H1 (cell line): Measurements from ENCODE around the gene FOXF2. TPM values are rescaled to one million over a fixed set of nuclear protein-coding genes. Genes with fewer than 3 reads are reported as not detected.
A peak's percentile ranks its signal among the peaks of the same experiment; 100 is the strongest.

ENCODE experiments used
- CTCF ChIA-PET: fragments of 300-600 bp; sonication (Branson Sonifier 250); formaldehyde crosslinking; loops from one replicate; lab custom pipeline; 2021; ENCODE audit not compliant: partially characterized antibody; lab: Charles Lee
- POLR2A ChIA-PET: fragments of 300-600 bp; sonication (Branson Sonifier 250); formaldehyde crosslinking; loops from one replicate; lab custom pipeline; 2021; ENCODE audit warnings: inconsistent platforms; ENCODE audit not compliant: partially characterized antibody; lab: Charles Lee
- DNase-seq, 2 experiments: peaks; one replicate each; pipeline versions ENCODE4 v3.0.0 to v3.0.0-alpha.2; 2010 to 2022; ENCODE audit warnings: low spot score in 2 of 2, low read depth in 1 of 2, mixed read lengths in 1 of 2
- FAIRE-seq: peaks from 2 replicates; lab custom pipeline; 2011; peaks lifted over from hg19 to GRCh38; lab: Jason Lieb, UNC
- H2AFZ ChIP-seq: 2 replicates; pipeline ENCODE4 v1.8.1; 2012; ENCODE audit warnings: low read length, inconsistent platforms
- H2AK5ac ChIP-seq: 2 replicates; pipeline ENCODE4 v1.6.1; 2013; ENCODE audit warnings: low read depth, low read length
- H2BK120ac ChIP-seq: replicated peaks from 2 replicates; pipeline ENCODE3; 2013; ENCODE audit warnings: low read depth, low read length, inconsistent platforms
- H2BK12ac ChIP-seq: 2 replicates; pipeline ENCODE4 v1.6.1; 2013; ENCODE audit warnings: low read depth, low read length
- H2BK15ac ChIP-seq: 2 replicates; pipeline ENCODE4 v1.6.1; 2013; ENCODE audit warnings: low read length
- H2BK20ac ChIP-seq: 2 replicates; pipeline ENCODE4 v1.6.1; 2013; ENCODE audit warnings: low read length
- H2BK5ac ChIP-seq: 2 replicates; pipeline ENCODE4 v1.6.1; 2013; ENCODE audit warnings: low read depth, low read length
- H3K14ac ChIP-seq: 2 replicates; pipeline ENCODE4 v1.6.1; 2013; ENCODE audit warnings: inconsistent platforms; ENCODE audit not compliant: insufficient read length
- H3K18ac ChIP-seq: 2 replicates; pipeline ENCODE4 v1.6.1; 2013; ENCODE audit warnings: low read length; ENCODE audit errors: extremely low read depth
- H3K23ac ChIP-seq: 2 replicates; pipeline ENCODE4 v1.6.1; 2013; ENCODE audit warnings: inconsistent platforms; ENCODE audit not compliant: insufficient read length
- H3K23me2 ChIP-seq: 2 replicates; pipeline ENCODE4 v1.6.1; 2013; ENCODE audit warnings: low read depth, low read length
- H3K27ac ChIP-seq: 2 replicates; pipeline ENCODE4 v1.6.1; 2011; ENCODE audit warnings: low read depth, low read length, inconsistent platforms
- H3K27me3 ChIP-seq, 4 experiments: replicated peaks in 1 of 4; 1 replicate in 1 of 4; 2 replicates in 3 of 4; pipeline versions ENCODE4 v1.6.1 to v1.8.1; 2011 to 2013; ENCODE audit warnings: low read length in 3 of 4, mild to moderate bottlenecking in 3 of 4, inconsistent platforms in 2 of 4, mixed read lengths in 2 of 4, moderate library complexity in 1 of 4; ENCODE audit not compliant: control insufficient read depth in 3 of 4, insufficient read depth in 3 of 4; ENCODE audit errors: extremely low read depth in 1 of 4
- H3K36me3 ChIP-seq, 4 experiments: 2 replicates each; pipeline versions ENCODE4 v1.6.1 to v1.8.1; 2011 to 2013; ENCODE audit warnings: mild to moderate bottlenecking in 4 of 4, low read length in 3 of 4, moderate library complexity in 2 of 4, control low read depth in 1 of 4, inconsistent platforms in 1 of 4; ENCODE audit not compliant: insufficient read depth in 4 of 4, control insufficient read depth in 2 of 4
- H3K4ac ChIP-seq: replicated peaks from 2 replicates; pipeline ENCODE3; 2013; ENCODE audit warnings: low read length, low read depth, mixed read lengths, inconsistent platforms; ENCODE audit not compliant: insufficient read length
- H3K4me1 ChIP-seq, 4 experiments: replicated peaks in 1 of 4; 1 replicate in 1 of 4; 2 replicates in 3 of 4; pipeline versions ENCODE4 v1.6.1 to v1.8.1; 2011 to 2013; ENCODE audit warnings: low read length in 3 of 4, inconsistent platforms in 2 of 4, mixed read lengths in 1 of 4; ENCODE audit not compliant: insufficient read depth in 4 of 4, control insufficient read depth in 3 of 4
- H3K4me2 ChIP-seq, 2 experiments: 2 replicates each; pipeline versions ENCODE4 v1.6.1 to v1.8.1; 2011 to 2013; ENCODE audit warnings: low read depth in 2 of 2, low read length in 2 of 2, control low read depth in 1 of 2, inconsistent platforms in 1 of 2, mild to moderate bottlenecking in 1 of 2; ENCODE audit not compliant: insufficient read depth in 1 of 2
- H3K4me3 ChIP-seq, 4 experiments: fragments of 200-600, 300-600 bp in 1 of 4; sonication (generic), shearing (Covaris generic), sonication (Bioruptor Twin) in 1 of 4; 2 replicates each; pipeline versions ENCODE4 v1.5.1 to v1.8.1; 2011 to 2016; ENCODE audit warnings: low read length in 4 of 4, low read depth in 3 of 4, control low read depth in 2 of 4, inconsistent platforms in 2 of 4, mild to moderate bottlenecking in 2 of 4, mixed read lengths in 1 of 4, moderate library complexity in 1 of 4; ENCODE audit not compliant: insufficient read depth in 2 of 4; ENCODE audit errors: extremely low read depth in 1 of 4
- H3K56ac ChIP-seq: replicated peaks from 2 replicates; pipeline ENCODE3; 2013; ENCODE audit warnings: low read depth, mild to moderate bottlenecking, mixed read lengths, low read length, inconsistent platforms; ENCODE audit not compliant: insufficient read length
- H3K79me1 ChIP-seq: 2 replicates; pipeline ENCODE4 v1.6.1; 2013; ENCODE audit warnings: low read depth, low read length, control low read depth
- H3K79me2 ChIP-seq, 2 experiments: 2 replicates each; pipeline versions ENCODE4 v1.6.1 to v1.8.1; 2012 to 2013; ENCODE audit warnings: low read length in 2 of 2, mild to moderate bottlenecking in 2 of 2, inconsistent platforms in 1 of 2; ENCODE audit not compliant: insufficient read depth in 2 of 2, control insufficient read depth in 1 of 2
- H3K9ac ChIP-seq, 4 experiments: replicated peaks in 1 of 4; 1 replicate in 1 of 4; 2 replicates in 3 of 4; pipeline versions ENCODE4 v1.6.1 to v1.8.1; 2011 to 2013; ENCODE audit warnings: low read depth in 3 of 4, low read length in 3 of 4, control low read depth in 2 of 4, mild to moderate bottlenecking in 2 of 4, moderate library complexity in 2 of 4, inconsistent platforms in 1 of 4; ENCODE audit errors: extremely low read depth in 1 of 4
- H3K9me3 ChIP-seq, 2 experiments: 2 replicates each; pipeline versions ENCODE4 v1.6.1 to v1.8.1; 2012 to 2013; ENCODE audit warnings: mild to moderate bottlenecking in 2 of 2, moderate library complexity in 2 of 2, control low read depth in 1 of 2, inconsistent platforms in 1 of 2, low read depth in 1 of 2, low read length in 1 of 2, mixed read lengths in 1 of 2; ENCODE audit not compliant: insufficient read depth in 2 of 2
- H4K20me1 ChIP-seq, 2 experiments: replicated peaks in 1 of 2; 2 replicates each; pipeline versions ENCODE3 to v1.8.1; 2011 to 2013; ENCODE audit warnings: inconsistent platforms in 2 of 2, low read length in 2 of 2, mild to moderate bottlenecking in 1 of 2; ENCODE audit not compliant: insufficient read depth in 2 of 2, control insufficient read depth in 1 of 2
- H4K5ac ChIP-seq: 2 replicates; pipeline ENCODE4 v1.6.1; 2013; ENCODE audit warnings: low read length, low read depth, mixed read lengths, inconsistent platforms; ENCODE audit not compliant: insufficient read length
- H4K8ac ChIP-seq: 2 replicates; pipeline ENCODE4 v1.8.0; 2013; ENCODE audit warnings: mild to moderate bottlenecking, moderate library complexity, low read length, inconsistent platforms; ENCODE audit not compliant: insufficient read depth; ENCODE audit errors: extremely low read depth
- H4K91ac ChIP-seq: replicated peaks from 2 replicates; pipeline ENCODE3; 2013; ENCODE audit warnings: low read length, mixed read lengths, inconsistent platforms; ENCODE audit not compliant: insufficient read length
- BRCA1 ChIP-seq: IDR thresholded peaks from 2 replicates; pipeline ENCODE4 v1.6.1; 2012; ENCODE audit warnings: low read depth, low read length, improper control_type of control experiment
- CTCF ChIP-seq, 3 experiments: IDR thresholded peaks; 1 replicate in 2 of 3; 2 replicates in 1 of 3; pipeline versions ENCODE4 v1.5.1 to v1.6.1; 2011; ENCODE audit warnings: low read length in 3 of 3, mild to moderate bottlenecking in 3 of 3, inconsistent platforms in 2 of 3, low read depth in 1 of 3, moderate library complexity in 1 of 3; ENCODE audit not compliant: insufficient read depth in 1 of 3; ENCODE audit errors: control extremely low read depth in 1 of 3
- POU5F1 ChIP-seq: IDR thresholded peaks from 2 replicates; pipeline ENCODE4 v1.6.1; 2011; ENCODE audit warnings: low read depth, mild to moderate bottlenecking, low read length, moderate library complexity
- RAD21 ChIP-seq, 2 experiments: IDR thresholded peaks in 1 of 2; conservative IDR thresholded peaks in 1 of 2; 2 replicates each; pipeline ENCODE4 v1.6.1; 2011; ENCODE audit warnings: low read depth in 2 of 2, low read length in 2 of 2, improper control_type of control experiment in 1 of 2, inconsistent platforms in 1 of 2, mild to moderate bottlenecking in 1 of 2, moderate library complexity in 1 of 2
- RBBP5 ChIP-seq: IDR thresholded peaks from 2 replicates; pipeline ENCODE4 v1.7.1; 2012; ENCODE audit warnings: low read depth, mild to moderate bottlenecking, inconsistent platforms, low read length, moderate library complexity, borderline replicate concordance
- WGBS, 2 experiments: shearing (Covaris generic) in 1 of 2; methylation state at CpG; one replicate each; pipeline versions ENCODE4 v1.1.6 to v1.1.7; 2013 to 2015; ENCODE audit warnings: low lambda C conversion rate in 2 of 2, mixed read lengths in 2 of 2, inconsistent platforms in 1 of 2, low coverage in 1 of 2, missing lambda C conversion rate in 1 of 2; ENCODE audit not compliant: insufficient replicate concordance in 2 of 2, insufficient coverage in 1 of 2, insufficient read length in 1 of 2; ENCODE audit errors: extremely low coverage in 1 of 2, missing lambda C conversion rate in 1 of 2; 5-methylcytosine and 5-hydroxymethylcytosine counted together
- polyA plus RNA-seq, 7 experiments: library from polyadenylated mRNA; depleted of rRNA in 3 of 7; stranded (reverse) in 5 of 7; unstranded in 2 of 7; fragments of >200 nt in 5 of 7; fragments of 200-250 nt in 2 of 7; gene quantifications; 1 replicate in 5 of 7; 2 replicates in 1 of 7; 4 replicates in 1 of 7; pipeline versions ENCODE4 v1.2.1 to v1.2.3, GENCODE V29; 2011 to 2013; ENCODE audit warnings: missing spikeins in 2 of 7, mixed read lengths in 2 of 7
- total RNA-seq: library from RNA; stranded (reverse); fragmentation: NEBNext Ultra II Directional; extraction: Animal tissue kit (Norgen Biotek cat#: 25700); gene quantifications from 2 replicates; pipeline ENCODE4 v1.2.1, GENCODE V29; 2021

Gene FOXF2
- total and polyA plus RNA-seq, 2 of the 8 experiments (the other 6 are each of a cell fraction or from before 2014, with no cell fraction given): 0.05 TPM; not detected in 1

GRCh38 chr6:1436334-1437306 is 47.2 kb downstream of the FOXF2 start:
- Histone ChIP-seq H2AFZ (peak overlapping the region; percentile 89), H3K56ac (no peak overlapping the region), H2BK15ac (no peak overlapping the region), H3K14ac (no peak overlapping the region), H3K4me3 (no peak overlapping the region), H4K8ac (no peak overlapping the region), H3K18ac (no peak overlapping the region)
- peak in 1 of 2 experiments; percentile 85 for DNase-seq
- POLR2A ChIA-PET: interaction anchor here (1.4 kb wide), 1 partner anchor 37 kb away, joined by 6 read pairs; no protein-coding TSS in a partner anchor
- TF ChIP-seq POU5F1: 0 out of 2 replicates have a peak, but pooled peaks have one; percentile 11
- TF ChIP-seq RBBP5: no peak
- TF ChIP-seq RAD21 (IDR thresholded peaks at IDR 0.05 in 1 of 2, conservative IDR thresholded peaks at IDR 0.05 in 1 of 2; ENCODE audit: low read depth in 2 of 2, low read length in 2 of 2): peak; percentile 87 to 89
- no peak for TF ChIP-seq BRCA1
- TF ChIP-seq CTCF (IDR thresholded peaks at IDR 0.05; ENCODE audit: control extremely low read depth in 1 of 3, insufficient read depth in 1 of 3, low read depth in 1 of 3, low read length in 3 of 3): peak in 2 of 3 experiments; percentile 79 to 98; a peak in 3 of 4 replicates
- TF ChIP-seq, all 59 proteins: peak for 3
- H3K9me3 ChIP-seq: peaks cover 0 to 10% of the 10 kb centered on the region in 2 experiments; a peak in 1 of 4 replicates
- WGBS, 2 experiments: 54% methylated on average over 18 of the region's 18 CpGs; no CpG with 5 or more reads in 1 of the 2 experiments
- no peak overlapping the region for H3K27ac ChIP-seq
- H2BK12ac ChIP-seq: no peak overlapping the region
- H3K9ac ChIP-seq: no peak overlapping the region
- H2BK120ac ChIP-seq: no peak overlapping the region
- no peaks in the 10 kb centered on the region for H3K79me1 ChIP-seq
- H3K36me3 ChIP-seq: no peaks in the 10 kb centered on the region
- no peaks in the 10 kb centered on the region for H3K79me2 ChIP-seq
- H3K23ac ChIP-seq: no peak overlapping the region
- H2BK5ac ChIP-seq: no peak overlapping the region
- no peaks in the 10 kb centered on the region; a peak in 3 of 7 replicates for H3K27me3 ChIP-seq
- FAIRE-seq: peak; percentile 94
- no peak overlapping the region for H2AK5ac ChIP-seq
- peaks cover 0 to 3% (median 1%) of the 10 kb centered on the region in 4 experiments; a peak in 3 of 7 replicates for H3K4me1 ChIP-seq
- H4K5ac ChIP-seq: no peak overlapping the region
- H4K91ac ChIP-seq: no peak overlapping the region
- H3K23me2 ChIP-seq: no peaks in the 10 kb centered on the region
- no peak overlapping the region for H2BK20ac ChIP-seq
- H3K4ac ChIP-seq: no peak overlapping the region
- no peak overlapping the region for H3K4me2 ChIP-seq
- CTCF ChIA-PET: interaction anchor here (0.6 to 3.7 kb wide), 44 partner anchors 9 to 1220 kb away, joined by 3 to 56 read pairs (median 4); no protein-coding TSS in a partner anchor
- no peaks in the 10 kb centered on the region for H4K20me1 ChIP-seq
